Activated CD8-positive, alpha-beta memory T cell treated with anti-CD3 and anti-CD28 coated beads, Interleukin-2, amount 10 ng/mL, durations not matched to agents 7 days and 5 days (primary cell): Measurements from ENCODE around the gene ATAD3C. TPM values are rescaled to one million over a fixed set of nuclear protein-coding genes. Genes with fewer than 3 reads are reported as not detected.
"Not testable (repeated sequence)": the region's sequence is repeated elsewhere in the genome, so short reads cannot be mapped to it uniquely, and the experiment has no call there.

Source experiments
- ATAC-seq: fragments of 150-1000 bp; cut with Tn5 transposase; one replicate; pipeline ENCODE4 v1.10.0; 2021; ENCODE audit warnings: moderate library complexity
- CTCF ChIA-PET: fragments of 350-600 bp; sonication (Branson Sonifier 250); formaldehyde crosslinking; loops from one replicate; lab custom pipeline; 2021; ENCODE audit warnings: antibody characterized with exemption; lab: Charles Lee
- DNase-seq: peaks from one replicate; pipeline ENCODE4 v3.0.0-alpha.2; 2020
- H3K27ac Mint-ChIP-seq: one replicate; pipeline ENCODE4 v1.8.0; 2021; ENCODE audit warnings: mild to moderate bottlenecking, mixed read lengths
- H3K27me3 Mint-ChIP-seq: one replicate; pipeline ENCODE4 v1.8.0; 2021; ENCODE audit warnings: mixed read lengths
- H3K36me3 Mint-ChIP-seq: one replicate; pipeline ENCODE4 v1.8.0; 2021; ENCODE audit warnings: mild to moderate bottlenecking, mixed read lengths
- H3K4me1 Mint-ChIP-seq: one replicate; pipeline ENCODE4 v1.8.0; 2021; ENCODE audit warnings: mixed read lengths
- H3K4me3 Mint-ChIP-seq: one replicate; pipeline ENCODE4 v1.8.0; 2021; ENCODE audit warnings: mild to moderate bottlenecking, moderate library complexity, mixed read lengths
- H3K9me3 Mint-ChIP-seq: one replicate; pipeline ENCODE4 v1.8.0; 2022; ENCODE audit warnings: low read depth, mixed read lengths
- total RNA-seq, 2 experiments: library from RNA; stranded (reverse); gene quantifications; one replicate each; pipeline ENCODE4 v1.2.3, GENCODE V29; 2021

ATAD3C gene
- total RNA-seq, 2 experiments from 2014 or later = 0.38 to 0.87 TPM

DNA sequence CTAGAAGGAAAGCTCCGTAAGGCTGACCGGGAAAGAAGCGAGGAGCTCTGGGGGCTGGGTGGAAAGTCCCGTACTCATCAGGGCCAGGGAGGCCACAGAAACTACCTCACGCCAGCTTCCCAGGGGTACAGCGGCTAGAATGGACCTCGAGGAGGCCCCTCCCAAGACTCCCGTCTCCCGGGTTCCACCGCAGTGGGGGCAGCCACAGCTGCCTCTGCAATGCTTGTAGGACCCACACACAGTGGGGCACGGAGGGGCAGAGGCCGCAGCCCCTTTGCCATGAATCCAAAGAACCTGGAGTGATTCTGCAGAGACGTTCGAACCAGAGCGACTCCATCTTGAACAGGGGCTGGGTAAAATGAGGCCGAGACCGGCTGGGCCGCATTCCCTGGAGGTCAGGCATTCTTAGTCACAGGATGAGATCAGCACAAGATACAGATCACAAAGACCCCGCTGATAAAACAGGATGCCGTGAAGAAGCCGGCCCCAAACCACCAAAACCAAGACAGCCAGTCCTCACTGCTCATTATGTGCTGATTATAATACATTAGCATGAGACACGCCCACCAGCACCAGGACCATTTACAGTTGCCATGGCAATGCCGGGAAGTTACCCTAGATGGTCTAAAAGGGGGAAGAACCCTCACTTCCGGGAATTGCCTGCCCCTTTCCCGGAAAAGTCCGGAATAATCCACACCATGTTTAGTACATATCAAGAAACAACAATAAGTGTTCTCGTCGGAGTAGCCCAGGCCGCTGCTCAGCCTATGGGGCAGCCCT lies 26.8 kb upstream of the ATAD3C start:
- no peak overlapping the region for H3K4me3 Mint-ChIP-seq

DNA sequence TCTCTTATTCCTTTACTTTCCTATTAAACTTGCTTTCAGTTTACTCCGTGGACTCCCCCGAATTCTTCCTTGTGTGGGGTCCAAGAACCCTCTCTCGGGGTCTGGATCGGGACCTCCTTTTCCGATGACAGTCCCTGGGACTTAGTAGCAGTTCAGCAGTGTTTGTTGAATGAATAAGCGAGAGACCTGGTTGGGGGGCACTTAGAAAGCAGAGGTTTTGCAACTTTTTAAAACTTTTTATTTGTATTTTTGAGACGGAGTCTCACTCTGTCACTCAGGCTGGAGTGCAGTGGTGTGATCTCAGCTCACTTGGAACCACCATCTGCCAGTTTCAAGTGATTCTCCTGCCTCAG lies 26.3 kb upstream of the ATAD3C start:
- Mint-ChIP-seq H3K36me3 (no peaks in the 10 kb centered on the region), H3K27ac (no peak overlapping the region), H3K9me3 (no peaks in the 10 kb centered on the region), H3K4me3 (no peak overlapping the region), H3K27me3 (peaks cover 26% of the 10 kb centered on the region), H3K4me1 (peaks cover 19% of the 10 kb centered on the region)
- CTCF ChIA-PET = no interaction called here
- ATAC-seq = no peak
- no peak for DNase-seq

More for the DNA sequence above, 26.8 kb upstream of the ATAD3C start:
- Mint-ChIP-seq H3K4me1 (peaks cover 24% of the 10 kb centered on the region), H3K36me3 (no peaks in the 10 kb centered on the region), H3K27me3 (peaks cover 26% of the 10 kb centered on the region), H3K9me3 (no peaks in the 10 kb centered on the region), H3K27ac (no peak overlapping the region)
- peak; percentile 37 for ATAC-seq
- peak; percentile 60 for DNase-seq
- CTCF ChIA-PET = no interaction called here

DNA sequence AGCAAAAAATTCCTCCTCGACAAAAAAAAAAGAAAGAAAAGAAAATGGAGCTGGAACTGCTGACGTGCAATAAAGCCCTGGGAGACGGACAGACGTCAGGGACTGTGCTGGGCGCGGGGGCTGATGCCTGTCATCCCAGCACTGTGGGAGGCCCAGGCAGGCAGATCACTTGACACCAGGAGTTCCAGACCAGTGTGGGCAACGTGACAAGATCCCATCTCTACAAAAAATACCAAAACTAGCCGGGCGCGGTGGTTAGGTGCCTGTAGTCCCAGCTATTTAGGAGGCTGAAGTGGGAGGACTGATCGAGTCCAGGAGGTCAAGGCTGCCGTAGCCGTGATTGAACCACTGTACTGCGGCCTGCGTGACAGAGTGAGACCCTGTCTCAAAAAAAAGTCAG lies 24.8 kb upstream of the ATAD3C start:
- H3K27ac Mint-ChIP-seq = no peak overlapping the region
- H3K9me3 Mint-ChIP-seq = no peaks in the 10 kb centered on the region
- ATAC-seq = no peak
- no peaks in the 10 kb centered on the region for H3K36me3 Mint-ChIP-seq
- no peak for DNase-seq
- H3K4me1 Mint-ChIP-seq = peaks cover 14% of the 10 kb centered on the region
- H3K27me3 Mint-ChIP-seq = peaks cover 32% of the 10 kb centered on the region
- H3K4me3 Mint-ChIP-seq = no peak overlapping the region
- CTCF ChIA-PET = no interaction called here

DNA sequence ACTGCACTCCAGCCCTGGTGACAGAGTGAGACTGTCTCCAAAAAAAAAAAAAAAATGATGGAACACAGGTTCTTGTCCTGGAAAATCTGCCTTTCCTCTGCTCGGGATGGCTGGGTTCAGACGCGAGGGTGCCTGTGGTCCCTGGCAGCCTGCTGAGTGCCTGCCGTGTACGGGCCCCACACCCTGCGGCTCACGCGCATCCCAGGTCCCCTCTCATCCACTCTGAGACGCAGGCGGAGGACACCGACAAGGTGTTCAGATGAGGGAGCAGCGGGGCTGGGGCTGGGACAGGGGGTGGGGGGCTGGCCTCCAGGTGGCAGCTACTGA lies 24.1 kb upstream of the ATAD3C start:
- no peaks in the 10 kb centered on the region for H3K36me3 Mint-ChIP-seq
- no peak overlapping the region for H3K27ac Mint-ChIP-seq
- no peaks in the 10 kb centered on the region for H3K9me3 Mint-ChIP-seq
- CTCF ChIA-PET = interaction anchor here (1.0 kb wide), 1 partner anchor 16 kb away, joined by 4 read pairs; no protein-coding TSS in a partner anchor
- H3K4me3 Mint-ChIP-seq = no peak overlapping the region
- ATAC-seq (no peak), DNase-seq (no peak)
- peaks cover 14% of the 10 kb centered on the region for H3K4me1 Mint-ChIP-seq
- peaks cover 37% of the 10 kb centered on the region for H3K27me3 Mint-ChIP-seq

DNA sequence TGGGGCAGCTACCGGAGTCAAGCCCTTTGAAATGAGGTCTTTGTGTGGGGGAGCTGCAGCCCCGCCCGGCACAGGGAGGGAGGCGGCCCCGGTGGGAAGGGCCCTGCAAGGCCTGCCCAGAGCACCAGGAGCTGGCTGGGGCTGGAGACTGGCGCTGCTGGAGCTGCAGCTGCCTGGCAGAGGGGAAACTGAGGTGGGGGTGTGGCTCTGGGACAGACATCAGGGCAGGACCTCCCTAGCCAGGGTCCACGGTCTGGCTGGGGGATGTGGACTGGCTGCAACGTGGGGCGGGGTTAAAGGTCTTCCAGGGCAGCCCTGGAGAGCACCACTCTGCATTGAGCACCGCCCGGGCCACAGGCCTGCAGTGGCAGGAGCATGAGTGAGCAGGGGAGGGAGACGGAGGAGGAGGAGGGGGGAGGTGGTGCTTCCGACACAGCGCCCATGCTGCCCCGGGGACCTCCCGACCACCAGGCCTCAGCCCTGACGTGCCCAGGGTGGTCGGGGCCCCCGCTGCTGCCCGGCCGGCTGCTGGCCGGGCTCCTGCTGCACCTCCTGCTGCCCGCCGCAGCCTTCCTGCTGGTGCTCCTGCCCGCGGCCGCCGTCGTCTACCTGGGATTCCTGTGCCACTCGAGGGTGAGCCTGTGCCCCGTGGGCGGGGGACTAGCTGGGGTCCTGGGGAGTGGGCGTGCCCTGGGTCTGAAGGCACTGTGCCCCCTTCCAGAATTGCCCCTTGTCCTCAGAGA lies 23.6 kb upstream of the ATAD3C start:
- peaks cover 14% of the 10 kb centered on the region for H3K4me1 Mint-ChIP-seq
- no peak overlapping the region for H3K27ac Mint-ChIP-seq
- no peaks in the 10 kb centered on the region for H3K36me3 Mint-ChIP-seq
- CTCF ChIA-PET = interaction anchor here (1.0 kb wide), 1 partner anchor 16 kb away, joined by 4 read pairs; no protein-coding TSS in a partner anchor
- no peak for ATAC-seq
- no peaks in the 10 kb centered on the region for H3K9me3 Mint-ChIP-seq
- peaks cover 37% of the 10 kb centered on the region for H3K27me3 Mint-ChIP-seq
- H3K4me3 Mint-ChIP-seq = no peak overlapping the region
- DNase-seq = no peak

DNA sequence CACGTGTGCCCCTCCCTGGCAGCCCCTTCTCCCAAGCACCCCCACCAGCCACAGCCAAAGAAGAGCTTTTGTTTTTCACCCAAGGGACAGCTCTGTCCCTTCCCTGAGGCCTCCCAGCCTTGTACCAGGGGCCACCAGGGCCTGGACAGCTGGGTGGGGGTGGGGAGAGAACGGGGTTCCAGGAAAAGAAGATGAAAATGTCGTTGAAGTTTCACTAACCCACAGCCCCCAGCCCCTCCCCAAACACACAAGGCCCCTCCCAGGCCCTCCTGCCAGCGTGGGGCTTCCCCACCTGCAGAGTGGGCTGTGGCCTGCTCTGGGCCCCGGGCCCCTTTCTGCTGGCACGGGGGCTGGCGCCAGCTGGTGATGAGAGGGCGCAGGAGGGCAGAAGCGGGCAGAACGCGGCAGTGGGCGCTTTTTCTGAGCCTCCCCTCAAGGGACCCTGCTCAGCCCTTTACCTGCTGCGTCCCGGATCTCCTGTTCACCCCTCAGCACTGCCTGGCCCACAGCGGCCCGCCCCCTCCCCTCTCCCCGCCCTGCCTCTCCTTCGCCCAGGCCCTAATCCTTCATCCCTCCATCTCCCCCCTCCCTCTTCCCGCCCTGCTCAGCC lies 22.9 kb upstream of the ATAD3C start:
- H3K4me3 Mint-ChIP-seq = no peak overlapping the region
- DNase-seq (no peak), ATAC-seq (no peak)
- H3K27ac Mint-ChIP-seq = no peak overlapping the region
- peaks cover 37% of the 10 kb centered on the region for H3K27me3 Mint-ChIP-seq
- no peaks in the 10 kb centered on the region for H3K36me3 Mint-ChIP-seq
- H3K9me3 Mint-ChIP-seq = no peaks in the 10 kb centered on the region
- CTCF ChIA-PET = interaction anchor here (1.0 kb wide), 1 partner anchor 15 kb away, joined by 4 read pairs; no protein-coding TSS in a partner anchor
- H3K4me1 Mint-ChIP-seq = peaks cover 14% of the 10 kb centered on the region

DNA sequence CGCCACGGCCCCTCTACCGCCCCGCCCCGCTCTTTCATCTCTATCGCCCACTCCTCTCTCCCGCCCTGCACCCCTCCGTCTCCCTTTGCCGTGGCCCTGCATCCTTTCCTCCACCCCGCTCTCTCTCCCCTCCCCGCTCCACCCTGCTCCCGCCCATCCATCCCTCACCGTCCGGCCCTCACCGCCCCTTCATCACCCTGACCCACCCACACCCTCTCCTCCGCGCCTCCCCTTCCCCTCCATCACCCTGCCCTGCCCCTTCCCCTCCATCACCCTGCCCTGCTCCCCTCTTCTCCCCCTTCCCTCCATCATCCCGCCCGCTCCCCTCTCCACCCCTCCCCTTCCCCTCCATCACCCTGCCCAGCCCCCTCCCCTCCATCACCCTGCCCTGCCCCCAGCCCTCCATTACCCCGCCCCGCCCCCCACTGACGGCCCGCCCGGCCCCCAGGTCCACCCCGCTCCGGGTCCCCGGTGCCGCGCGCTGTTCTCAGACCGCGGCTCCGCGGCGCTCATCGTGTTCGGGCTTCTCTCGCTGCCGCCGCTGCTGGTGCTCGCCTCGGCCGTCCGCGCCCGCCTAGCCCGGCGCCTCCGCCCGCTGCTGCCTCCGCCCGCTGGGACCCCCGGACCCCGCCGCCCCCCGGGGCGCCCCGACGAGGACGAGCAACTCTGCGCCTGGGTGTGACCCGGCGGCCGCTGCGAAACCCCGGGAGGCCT lies 22.2 kb upstream of the ATAD3C start:
- Mint-ChIP-seq H3K9me3 (no peaks in the 10 kb centered on the region), H3K27ac (no peak overlapping the region), H3K4me3 (no peak overlapping the region), H3K36me3 (no peaks in the 10 kb centered on the region), H3K4me1 (peaks cover 13% of the 10 kb centered on the region), H3K27me3 (peaks cover 37% of the 10 kb centered on the region)
- CTCF ChIA-PET = no interaction called here
- ATAC-seq = no peak
- DNase-seq = no peak

DNA sequence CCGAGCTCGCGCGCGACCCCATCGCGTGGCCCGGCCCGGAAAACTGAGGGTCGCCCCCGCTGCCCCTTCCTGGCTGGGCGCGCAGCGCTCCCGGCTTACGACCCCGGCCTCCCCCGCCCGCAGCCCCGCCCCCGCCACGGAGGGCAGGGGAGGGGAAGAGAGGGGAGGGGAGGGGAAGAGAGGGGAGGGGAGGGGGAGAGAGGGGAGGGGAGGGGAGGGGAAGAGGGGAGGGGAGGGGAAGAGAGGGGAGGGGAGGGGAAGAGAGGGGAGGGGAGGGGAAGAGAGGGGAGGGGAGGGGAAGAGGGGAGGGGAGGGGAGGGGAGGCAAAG lies 21.7 kb upstream of the ATAD3C start:
- Mint-ChIP-seq H3K4me3 (no peak overlapping the region), H3K4me1 (peaks cover 7% of the 10 kb centered on the region), H3K36me3 (no peaks in the 10 kb centered on the region), H3K27ac (no peak overlapping the region), H3K9me3 (no peaks in the 10 kb centered on the region), H3K27me3 (peaks cover 34% of the 10 kb centered on the region)
- DNase-seq (no peak), ATAC-seq (no peak)
- CTCF ChIA-PET = no interaction called here

DNA sequence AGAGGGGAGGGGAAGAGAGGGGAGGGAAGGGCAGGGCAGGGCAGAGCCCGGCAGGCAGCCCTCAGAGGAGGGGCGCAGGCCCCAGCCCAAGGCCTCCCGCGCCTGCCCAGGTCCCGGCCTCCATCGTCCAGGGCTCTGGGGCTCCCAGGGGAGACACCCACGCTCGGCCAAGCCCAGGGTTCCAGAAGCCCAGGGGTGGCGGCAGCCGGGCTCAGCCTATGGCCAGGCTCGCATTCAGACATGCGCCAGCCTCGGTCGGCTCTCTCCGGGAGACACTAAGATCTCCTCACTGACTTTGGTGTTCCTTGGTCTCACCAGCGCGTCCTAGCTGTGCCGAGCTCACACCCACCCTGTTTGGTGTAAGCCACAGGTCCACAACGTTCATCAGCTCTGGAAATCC lies 21.3 kb upstream of the ATAD3C start:
- peaks cover 32% of the 10 kb centered on the region for H3K27me3 Mint-ChIP-seq
- DNase-seq (no peak), ATAC-seq (no peak)
- no peak overlapping the region for H3K4me3 Mint-ChIP-seq
- H3K27ac Mint-ChIP-seq = no peak overlapping the region
- peaks cover 4% of the 10 kb centered on the region for H3K4me1 Mint-ChIP-seq
- H3K36me3 Mint-ChIP-seq = no peaks in the 10 kb centered on the region
- CTCF ChIA-PET = interaction anchor here (2.0 kb wide), 1 partner anchor 13 kb away, joined by 8 read pairs; no protein-coding TSS in a partner anchor
- no peaks in the 10 kb centered on the region for H3K9me3 Mint-ChIP-seq

DNA sequence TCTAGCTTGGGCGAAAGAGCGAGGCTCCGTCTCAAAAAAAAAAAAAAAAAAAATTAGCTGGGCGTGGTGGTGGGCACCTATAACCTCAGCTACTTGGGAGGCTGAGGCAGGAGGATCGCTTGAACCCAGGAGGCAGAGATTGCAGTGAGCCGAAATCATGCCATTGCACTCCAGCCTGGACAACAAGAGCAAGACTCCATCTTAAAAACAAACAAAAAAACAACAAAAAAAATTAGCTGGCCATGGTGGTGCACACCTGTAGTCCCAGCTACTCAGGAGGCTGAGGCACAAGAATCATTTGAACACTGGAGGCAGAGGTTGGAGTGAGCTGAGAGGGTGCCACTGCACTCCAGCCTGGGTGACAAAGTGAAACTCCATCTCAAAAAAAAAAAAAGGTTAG lies 20.5 kb upstream of the ATAD3C start:
- not testable (repeated sequence) for H3K4me1 Mint-ChIP-seq, H3K9me3 Mint-ChIP-seq, H3K36me3 Mint-ChIP-seq, H3K4me3 Mint-ChIP-seq, ATAC-seq, DNase-seq, H3K27ac Mint-ChIP-seq
- CTCF ChIA-PET = interaction anchor here (2.0 kb wide), 1 partner anchor 12 kb away, joined by 8 read pairs; no protein-coding TSS in a partner anchor
- H3K27me3 Mint-ChIP-seq = peaks cover 32% of the 10 kb centered on the region

DNA sequence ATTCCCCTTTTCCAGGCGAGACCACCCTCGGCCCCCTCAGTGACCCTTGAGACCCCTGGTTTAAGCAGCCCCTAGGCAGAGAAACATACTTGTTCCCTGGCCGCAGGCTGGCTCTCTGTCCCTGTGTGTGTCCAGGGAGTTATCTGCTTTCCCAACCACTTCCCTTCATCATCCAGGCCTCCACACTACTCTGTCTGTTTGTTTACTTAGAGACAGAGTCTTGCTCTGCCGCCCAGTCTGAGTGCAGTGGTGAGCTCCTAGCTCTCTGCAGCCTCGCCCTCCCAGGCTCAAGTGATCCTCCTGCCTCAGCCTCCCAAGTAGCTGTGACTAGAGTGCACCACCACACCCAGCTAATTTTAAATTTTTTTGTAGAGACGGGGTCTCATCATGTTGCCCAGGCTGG lies 19.8 kb upstream of the ATAD3C start:
- no peak for ATAC-seq
- no peak for DNase-seq
- peaks cover 29% of the 10 kb centered on the region for H3K27me3 Mint-ChIP-seq
- peaks cover 3% of the 10 kb centered on the region for H3K4me1 Mint-ChIP-seq
- H3K4me3 Mint-ChIP-seq = no peak overlapping the region
- no peaks in the 10 kb centered on the region for H3K36me3 Mint-ChIP-seq
- CTCF ChIA-PET = interaction anchor here (0.7 to 2.0 kb wide), 2 partner anchors 11 to 174 kb away, joined by 3 to 8 read pairs; no protein-coding TSS in a partner anchor
- H3K27ac Mint-ChIP-seq = no peak overlapping the region
- H3K9me3 Mint-ChIP-seq = no peaks in the 10 kb centered on the region

DNA sequence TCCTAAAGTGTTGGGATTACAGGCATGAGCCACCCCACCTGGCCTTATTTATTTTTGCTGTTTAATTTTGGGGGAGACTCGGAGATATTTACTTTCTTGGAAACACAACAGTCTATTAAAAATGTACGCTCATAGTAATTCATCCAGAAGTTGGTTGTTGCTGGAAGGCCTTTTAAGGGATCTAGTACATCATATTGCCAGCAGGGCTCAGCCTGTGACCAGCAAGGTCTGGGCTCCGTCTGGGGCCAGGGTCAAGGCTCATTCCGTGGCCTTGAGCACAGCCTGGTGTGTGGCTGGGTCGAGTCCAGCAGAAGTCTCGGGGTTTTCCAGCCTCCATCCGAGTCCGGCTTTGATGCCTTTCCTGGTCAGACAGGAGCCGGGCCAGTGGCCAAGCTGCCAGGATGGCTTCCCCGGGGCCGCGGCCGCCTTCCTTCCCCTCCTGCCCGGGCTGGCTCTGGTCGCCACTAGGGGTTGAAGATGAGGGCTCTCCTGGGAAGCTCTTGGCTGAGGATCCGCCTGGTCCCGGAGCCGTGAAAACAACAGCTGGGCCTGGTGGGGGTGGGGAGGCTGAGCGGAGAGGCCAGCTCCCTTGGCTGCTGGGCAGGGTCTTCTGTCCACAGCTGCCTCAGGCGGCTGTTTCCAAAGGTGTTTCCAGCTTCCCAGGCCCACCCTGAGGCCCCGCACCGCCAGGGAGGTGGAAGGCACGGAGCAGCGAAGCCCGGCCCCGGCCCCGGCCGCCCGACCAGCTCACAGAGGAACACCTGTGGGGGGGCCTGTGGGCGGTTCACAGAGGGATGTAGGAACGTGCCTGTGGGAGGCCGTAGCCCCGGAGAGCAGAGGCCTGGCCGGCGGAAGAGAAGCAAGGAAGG lies 19.1 kb upstream of the ATAD3C start:
- H3K4me1 Mint-ChIP-seq = peaks cover 3% of the 10 kb centered on the region
- ATAC-seq = no peak
- H3K36me3 Mint-ChIP-seq = no peaks in the 10 kb centered on the region
- no peak overlapping the region for H3K27ac Mint-ChIP-seq
- H3K9me3 Mint-ChIP-seq = no peaks in the 10 kb centered on the region
- H3K4me3 Mint-ChIP-seq = no peak overlapping the region
- peaks cover 28% of the 10 kb centered on the region for H3K27me3 Mint-ChIP-seq
- CTCF ChIA-PET = interaction anchor here (0.7 to 2.0 kb wide), 2 partner anchors 11 to 173 kb away, joined by 3 to 8 read pairs; no protein-coding TSS in a partner anchor
- no peak for DNase-seq
